Fibroblast of skin of left biceps (primary cell): ENCODE results near the gene MUC12.

Experiments used
- DNase-seq, 2 experiments: peaks; one replicate each; pipeline ENCODE4 v3.0.0-alpha.2; 2013; ENCODE audit warnings: low read depth in 2 of 2

The MUC12 gene

GRCh38 chr7:101066141-101066832 is 96.9 kb downstream of the MUC12 start:
- DNase-seq, result no peak

DNA sequence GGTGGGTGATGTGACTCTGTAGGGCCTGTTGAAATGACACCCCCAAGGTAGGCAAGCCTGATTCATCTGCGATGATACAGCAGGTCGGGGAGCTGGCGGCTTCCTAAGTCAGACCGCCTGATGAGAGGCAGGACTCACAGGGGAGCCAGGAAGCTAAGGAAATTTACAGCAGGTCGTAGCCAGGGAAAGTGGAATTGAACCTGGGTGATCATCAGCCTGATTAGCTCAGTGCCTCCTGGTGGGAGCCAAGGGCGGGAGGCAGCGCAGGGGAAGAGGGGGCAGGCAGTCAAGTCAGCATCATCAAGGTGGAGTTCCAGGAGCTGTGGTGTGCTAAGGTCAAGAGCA is 97.4 kb downstream of the MUC12 start:
- no peak for DNase-seq

DNA sequence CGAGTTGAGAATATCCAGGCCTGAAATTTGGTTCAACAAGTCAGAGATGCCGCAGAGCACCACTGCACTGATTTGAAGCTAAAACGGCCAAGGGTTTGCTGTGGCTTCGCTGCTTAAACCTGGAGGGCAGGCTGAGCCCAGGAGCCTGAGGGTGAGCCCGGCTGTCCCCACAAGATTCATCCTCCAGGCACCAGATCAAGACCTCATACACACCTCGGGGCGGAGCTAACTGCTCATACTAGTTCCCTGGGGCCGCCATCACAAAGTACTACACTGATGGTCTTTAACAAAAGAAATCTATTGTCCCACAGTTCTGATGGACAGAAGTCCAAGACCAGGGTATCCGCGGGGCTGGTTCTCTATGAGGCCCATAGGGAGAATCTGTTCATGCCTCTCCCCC is 99.0 kb downstream of the MUC12 start:
- no peak for DNase-seq
